ENCODE data around the gene AURKAIP1. TPM values are rescaled to one million over a fixed set of nuclear protein-coding genes. Genes with fewer than 3 reads are reported as not detected.

AURKAIP1 gene
- total RNA-seq, 4 donors from 2014 or later, result 13.2 to 75.8 (median 31.1) TPM

DNA sequence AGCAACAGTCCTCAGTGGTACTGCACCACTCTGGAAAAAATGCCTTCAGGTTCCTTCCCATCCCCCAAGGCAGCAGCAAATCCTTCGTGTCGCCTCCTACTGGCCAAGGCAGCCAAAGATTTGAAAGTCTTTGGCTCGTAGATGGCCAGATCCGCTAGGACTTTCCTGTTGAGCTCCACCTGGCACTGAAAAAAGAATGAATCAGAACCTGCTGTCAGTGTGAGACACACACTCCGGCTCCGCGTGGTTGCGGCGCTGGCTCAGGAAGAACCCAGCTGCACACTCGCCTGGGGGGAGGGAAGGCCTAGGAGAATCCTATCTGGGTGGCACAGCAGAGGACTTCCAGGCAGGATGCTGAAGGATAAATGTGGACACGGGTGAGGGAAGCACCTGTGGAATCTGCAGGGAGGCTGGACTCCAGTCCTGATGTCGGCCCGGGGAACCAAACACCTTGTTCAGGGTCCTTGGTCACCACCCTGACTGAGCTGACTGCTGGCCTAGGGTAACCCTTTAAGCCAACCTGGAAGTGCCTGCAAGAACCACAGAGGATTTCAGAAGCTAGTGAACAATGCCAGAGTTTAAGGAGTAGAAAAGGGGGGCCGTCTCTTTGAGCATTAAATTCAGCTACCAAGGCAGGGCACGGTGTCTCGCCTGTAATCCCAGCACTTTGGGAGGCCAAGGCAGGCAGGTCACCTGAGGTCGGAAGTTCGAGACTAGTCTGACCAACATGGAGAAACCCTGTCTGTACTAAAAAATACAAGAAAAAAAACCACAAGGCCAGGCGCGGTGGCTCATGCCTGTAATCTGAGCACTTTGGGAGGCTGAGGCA, 27.3 kb upstream of the AURKAIP1 start:
- Histone ChIP-seq H3K9me3 (no peaks in the 10 kb centered on the region), H3K27ac (no peak overlapping the region), H3K4me1 (peaks cover 17 to 25% of the 10 kb centered on the region in 2 donors), H3K4me3 (no peak overlapping the region), H3K27me3 (no peaks in the 10 kb centered on the region), H3K36me3 (no peaks in the 10 kb centered on the region)
- intact Hi-C loops (cut with DNase I; ENCODE audit: low total_unique reads), result no loop called here
- no peak for TF ChIP-seq POLR2A (IDR thresholded peaks at IDR 0.05)
- peak in 2 of 4 experiments; percentile 6 to 16 for TF ChIP-seq CTCF (IDR thresholded peaks at IDR 0.05)
- no peak for DNase-seq

DNA sequence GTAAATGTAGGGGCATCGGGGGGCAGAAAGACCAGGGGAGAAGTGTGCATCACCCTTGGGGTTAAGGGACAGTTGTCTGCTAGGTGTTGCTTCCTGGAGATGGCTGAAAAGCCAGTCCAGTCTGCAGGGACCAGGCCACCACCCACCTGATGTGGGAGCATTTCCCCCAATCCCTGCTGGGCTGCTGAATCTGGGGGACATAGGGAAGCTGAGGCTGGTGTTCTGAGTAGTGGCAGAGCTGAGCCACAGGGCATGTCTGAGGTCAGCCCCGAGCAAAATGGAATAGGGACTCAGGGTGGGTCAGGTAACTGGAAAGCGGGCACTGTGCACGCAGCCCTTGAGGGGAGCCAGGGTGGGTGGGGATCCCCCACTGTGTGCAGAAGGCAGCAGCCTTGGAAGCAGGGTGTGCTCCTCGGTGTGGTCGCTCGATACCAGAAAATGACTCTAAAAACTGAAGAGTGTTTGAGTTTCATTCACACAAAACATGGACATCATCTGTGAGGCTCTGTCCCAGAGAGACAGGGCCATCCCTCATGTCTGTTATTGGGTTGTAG, 26.5 kb upstream of the AURKAIP1 start:
- no peaks in the 10 kb centered on the region for H3K36me3 ChIP-seq
- H3K9me3 ChIP-seq, result no peaks in the 10 kb centered on the region
- peaks cover 17 to 25% of the 10 kb centered on the region in 2 donors for H3K4me1 ChIP-seq
- TF ChIP-seq POLR2A (IDR thresholded peaks at IDR 0.05) (no peak), CTCF (IDR thresholded peaks at IDR 0.05) (no peak)
- no peak overlapping the region for H3K27ac ChIP-seq
- intact Hi-C loops (cut with DNase I; ENCODE audit: low total_unique reads), result no loop called here
- H3K4me3 ChIP-seq, result no peak overlapping the region
- H3K27me3 ChIP-seq, result no peaks in the 10 kb centered on the region
- DNase-seq, result no peak

- Histone ChIP-seq H3K36me3 (no peaks in the 10 kb centered on the region), H3K4me3 (no peak overlapping the region), H3K9me3 (no peaks in the 10 kb centered on the region), H3K27ac (no peak overlapping the region), H3K4me1 (peaks cover 11 to 25% of the 10 kb centered on the region in 2 donors), H3K27me3 (no peaks in the 10 kb centered on the region)
- TF ChIP-seq POLR2A (IDR thresholded peaks at IDR 0.05) (no peak), CTCF (IDR thresholded peaks at IDR 0.05) (no peak)
- intact Hi-C loops (cut with DNase I; ENCODE audit: low total_unique reads), result no loop called here
- no peak for DNase-seq
These were observed 25.8 kb upstream of the AURKAIP1 start for GRCh38 chr1:1400576-1401456.

- Histone ChIP-seq H3K27ac (peak overlapping the region; percentile 75 to 85), H3K4me3 (peak overlapping the region; percentile 94 to 97), H3K36me3 (no peaks in the 10 kb centered on the region), H3K9me3 (no peaks in the 10 kb centered on the region), H3K4me1 (peaks cover 6 to 18% of the 10 kb centered on the region in 2 donors), H3K27me3 (no peaks in the 10 kb centered on the region)
- no peak for DNase-seq
- TF ChIP-seq CTCF (IDR thresholded peaks at IDR 0.05) (no peak), POLR2A (IDR thresholded peaks at IDR 0.05) (no peak)
- intact Hi-C loops (cut with DNase I; ENCODE audit: low total_unique reads), result no loop called here
These were observed 25.0 kb upstream of the AURKAIP1 start for GRCh38 chr1:1399872-1400575.
